Measurements from ENCODE around the gene NPB. TPM values are rescaled to one million over a fixed set of nuclear protein-coding genes. Genes with fewer than 3 reads are reported as not detected.

The NPB gene
- polyA plus RNA-seq, 1 of the 3 experiments (the other 2 are of a cell fraction), result 2.4 TPM

GRCh38 chr17:81888105-81888987, 13.7 kb upstream of the NPB start:
- TF ChIP-seq FOXM1 (IDR thresholded peaks at IDR 0.05; ENCODE audit: low read depth), result no peak
- TF ChIP-seq CTCF (IDR thresholded peaks at IDR 0.05), result no peak
- TF ChIP-seq MEF2A (IDR thresholded peaks at IDR 0.05; ENCODE audit: borderline replicate concordance, low read depth), result no peak
- no peak for TF ChIP-seq YY1 (IDR thresholded peaks at IDR 0.05; ENCODE audit: low read depth)
- no peak for TF ChIP-seq TEAD4 (IDR thresholded peaks at IDR 0.05; ENCODE audit: borderline replicate concordance, insufficient read depth)
- no peak for TF ChIP-seq REST (IDR thresholded peaks at IDR 0.05; ENCODE audit: low read depth, low read length)
- TF ChIP-seq POLR2AphosphoS5 (IDR thresholded peaks at IDR 0.05; ENCODE audit: low read depth, low read length), result no peak
- no peak for TF ChIP-seq TAF1 (IDR thresholded peaks at IDR 0.05; ENCODE audit: borderline replicate concordance, low read depth, low read length)
- TF ChIP-seq EZH2phosphoT487 (IDR thresholded peaks at IDR 0.05; ENCODE audit: borderline replicate concordance, low read depth), result no peak
- TF ChIP-seq ZBTB33 (IDR thresholded peaks at IDR 0.05; ENCODE audit: borderline replicate concordance, low read depth), result no peak
- TF ChIP-seq FOSL2 (IDR thresholded peaks at IDR 0.05; ENCODE audit: borderline replicate concordance, low read depth), result no peak
- no peak for TF ChIP-seq SMC3 (IDR thresholded peaks at IDR 0.05; ENCODE audit: low read depth, low read length)
- no peak for TF ChIP-seq FOXJ3 (CRISPR knock-in tag; IDR thresholded peaks at IDR 0.05)
- no peak for TF ChIP-seq USF2 (IDR thresholded peaks at IDR 0.05; ENCODE audit: borderline replicate concordance, low read depth, low read length)
- no peak for TF ChIP-seq RAD21 (IDR thresholded peaks at IDR 0.05; ENCODE audit: low read length)
- TF ChIP-seq NRF1 (IDR thresholded peaks at IDR 0.05; ENCODE audit: low read depth, low read length), result no peak
- TF ChIP-seq ELF1 (IDR thresholded peaks at IDR 0.05), result no peak
- TF ChIP-seq JUND (IDR thresholded peaks at IDR 0.05), result no peak
- TF ChIP-seq CHD2 (IDR thresholded peaks at IDR 0.05; ENCODE audit: low read length, partially characterized antibody), result no peak
- no peak for TF ChIP-seq SIN3A (IDR thresholded peaks at IDR 0.05; ENCODE audit: borderline replicate concordance, low read depth, low read length)
- Histone ChIP-seq H4K20me1 (ENCODE audit: insufficient read depth) (peaks cover 23% of the 10 kb centered on the region; the same call in 1 of the 2 replicates), H3K9ac (no peak overlapping the region), H3K79me2 (ENCODE audit: insufficient read depth) (peaks cover 83% of the 10 kb centered on the region), H3K4me2 (no peak overlapping the region), H3K4me3 (ENCODE audit: low read depth in 2 of 2, low read length in 1 of 2) (no peak overlapping the region), H3F3A (replicated peaks; ENCODE audit: insufficient read depth) (peaks cover 23% of the 10 kb centered on the region), H3K36me3 (replicated peaks in 1 of 2; ENCODE audit: control insufficient read depth in 1 of 2, insufficient read depth in 2 of 2, low read length in 1 of 2) (peaks cover 50 to 58% of the 10 kb centered on the region in 2 experiments), H3K4me1 (ENCODE audit: control insufficient read depth in 1 of 2, insufficient read depth in 2 of 2, low read depth in 1 of 2, low read length in 1 of 2) (peaks cover 12 to 19% of the 10 kb centered on the region in 2 experiments), H3K9me3 (no peaks in the 10 kb centered on the region), H3K9me2 (no peaks in the 10 kb centered on the region), H3K27me3 (ENCODE audit: insufficient read depth) (no peaks in the 10 kb centered on the region), H3K27ac (ENCODE audit: low read depth in 2 of 2, low read length in 1 of 2) (no peak overlapping the region), H2AFZ (ENCODE audit: low read depth) (no peak overlapping the region)
- POLR2A ChIA-PET, result no interaction called here
- 96% methylated on average over 44 of the region's 44 CpGs for WGBS (ENCODE audit: low lambda C conversion rate)
- CTCF ChIA-PET, result interaction anchor here (0.8 to 1.5 kb wide), 4 partner anchors 19 to 133 kb away, joined by 3 to 6 read pairs (median 4); no protein-coding TSS in a partner anchor
- peak; percentile 14 for DNase-seq
